ENCODE results near the gene TBX1.

The TBX1 gene

GRCh38 chr22:19793661-19794310 lies 33.2 kb downstream of the TBX1 start:
- DNase-seq (ENCODE audit: low read depth, low spot score): no peak
- no peaks in the 10 kb centered on the region for H3K9me3 ChIP-seq (ENCODE audit: control insufficient read depth, insufficient read depth, low read length)
- no peak overlapping the region for H3K4me3 ChIP-seq (ENCODE audit: low read length)
- no peaks in the 10 kb centered on the region for H3K36me3 ChIP-seq (ENCODE audit: control insufficient read depth, insufficient read depth, low read length)
- no peak overlapping the region for H3K27ac ChIP-seq (ENCODE audit: low read length)
- H3K27me3 ChIP-seq (ENCODE audit: control insufficient read depth, insufficient read depth, low read length): no peaks in the 10 kb centered on the region
- H3K4me1 ChIP-seq (ENCODE audit: control insufficient read depth, insufficient read depth, low read length): no peaks in the 10 kb centered on the region
- WGBS (ENCODE audit: insufficient coverage, insufficient read length): no CpG with 5 or more reads among the region's 2 CpGs

DNA sequence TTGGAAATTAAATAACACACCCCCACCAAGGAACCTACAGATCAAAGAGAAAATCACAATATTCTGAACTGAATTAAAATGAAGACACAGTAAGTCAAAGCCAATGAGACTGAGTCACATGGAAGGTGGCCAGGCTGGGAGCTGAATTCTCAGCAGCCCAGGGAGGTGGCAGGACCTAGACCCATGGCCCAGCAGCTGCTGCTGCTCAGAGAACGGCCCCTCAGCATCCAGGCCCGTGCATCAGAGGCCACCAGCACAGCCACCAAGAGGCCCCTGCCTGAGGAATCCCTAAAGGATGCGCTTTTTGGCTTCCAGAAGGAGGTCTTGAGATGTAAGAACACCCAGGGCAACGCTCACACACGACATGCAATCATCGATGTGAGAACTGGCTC lies 35.0 kb downstream of the TBX1 start:
- no peaks in the 10 kb centered on the region for H3K4me1 ChIP-seq (ENCODE audit: control insufficient read depth, insufficient read depth, low read length)
- H3K27ac ChIP-seq (ENCODE audit: low read length): no peak overlapping the region
- H3K9me3 ChIP-seq (ENCODE audit: control insufficient read depth, insufficient read depth, low read length): no peaks in the 10 kb centered on the region
- H3K4me3 ChIP-seq (ENCODE audit: low read length): no peak overlapping the region
- no peaks in the 10 kb centered on the region for H3K27me3 ChIP-seq (ENCODE audit: control insufficient read depth, insufficient read depth, low read length)
- H3K36me3 ChIP-seq (ENCODE audit: control insufficient read depth, insufficient read depth, low read length): no peaks in the 10 kb centered on the region
- no peak for DNase-seq (ENCODE audit: low read depth, low spot score)
- WGBS (ENCODE audit: insufficient coverage, insufficient read length): no CpG with 5 or more reads among the region's 6 CpGs

DNA sequence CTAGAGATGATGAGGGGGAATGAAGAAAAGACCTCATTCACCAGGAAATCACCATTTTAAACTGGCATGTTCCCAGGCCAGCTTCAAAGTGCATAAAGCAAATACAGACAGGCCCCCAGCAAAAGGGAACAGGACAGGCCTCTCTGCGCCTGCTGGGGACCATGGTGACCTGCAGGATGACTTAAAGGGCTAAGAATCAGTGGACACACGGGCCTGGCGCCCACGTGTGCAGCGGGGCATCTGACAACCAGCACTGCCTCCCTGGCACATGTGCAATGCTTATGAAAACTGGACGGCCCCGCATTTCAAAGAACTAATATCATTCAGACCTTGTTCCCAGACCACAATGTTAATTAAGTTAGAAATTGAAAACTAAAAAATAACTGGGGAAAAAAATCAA lies 35.6 kb downstream of the TBX1 start:
- H3K36me3 ChIP-seq (ENCODE audit: control insufficient read depth, insufficient read depth, low read length): no peaks in the 10 kb centered on the region
- H3K27me3 ChIP-seq (ENCODE audit: control insufficient read depth, insufficient read depth, low read length): no peaks in the 10 kb centered on the region
- no peaks in the 10 kb centered on the region for H3K4me1 ChIP-seq (ENCODE audit: control insufficient read depth, insufficient read depth, low read length)
- H3K27ac ChIP-seq (ENCODE audit: low read length): no peak overlapping the region
- H3K9me3 ChIP-seq (ENCODE audit: control insufficient read depth, insufficient read depth, low read length): no peaks in the 10 kb centered on the region
- H3K4me3 ChIP-seq (ENCODE audit: low read length): no peak overlapping the region
- no CpG with 5 or more reads among the region's 7 CpGs for WGBS (ENCODE audit: insufficient coverage, insufficient read length)
- DNase-seq (ENCODE audit: low read depth, low spot score): no peak

DNA sequence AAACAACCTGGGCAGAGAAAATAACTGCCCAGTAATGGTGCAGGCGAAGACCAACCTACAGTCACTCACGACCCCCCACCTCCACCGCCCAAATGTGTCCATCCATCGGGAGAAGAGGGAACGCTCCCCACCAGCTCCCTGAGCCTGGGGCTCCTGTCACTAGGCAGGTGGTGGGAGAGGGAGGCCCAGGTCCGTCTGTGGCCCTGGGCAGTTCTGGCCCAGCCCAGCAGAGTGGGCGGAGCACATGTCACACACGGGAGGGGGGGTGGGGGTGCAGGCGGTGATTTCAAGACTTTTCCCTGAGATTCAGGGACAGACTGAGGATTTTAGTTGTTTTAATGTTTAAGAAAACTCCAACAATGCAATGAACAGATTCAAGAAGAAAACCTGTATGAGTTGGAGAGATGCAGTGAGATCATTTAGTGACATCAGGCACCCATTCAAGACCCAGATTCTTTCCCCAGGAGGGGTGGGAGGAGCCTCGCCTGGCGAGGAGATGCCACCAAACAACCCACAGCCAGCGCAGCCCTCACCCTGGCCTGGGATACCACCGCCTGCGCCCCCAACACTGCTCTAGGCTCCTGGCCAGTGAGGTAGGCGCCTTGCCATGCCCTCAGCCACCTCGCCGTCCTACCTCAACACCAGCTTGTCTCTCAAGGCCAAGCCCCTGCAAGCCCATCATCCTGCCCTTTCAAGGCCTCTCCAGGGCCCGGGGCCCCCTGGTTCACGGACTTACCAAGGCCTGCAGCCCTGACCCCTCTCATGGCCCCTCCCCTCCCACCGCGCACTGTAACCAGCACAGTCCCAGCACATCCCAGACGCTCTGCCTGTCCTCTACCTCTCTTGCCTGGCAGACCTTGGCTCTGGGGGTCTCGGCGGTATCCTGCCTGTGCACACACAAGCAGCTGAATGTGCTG lies 36.8 kb downstream of the TBX1 start:
- no peaks in the 10 kb centered on the region for H3K27me3 ChIP-seq (ENCODE audit: control insufficient read depth, insufficient read depth, low read length)
- no peak for DNase-seq (ENCODE audit: low read depth, low spot score)
- no CpG with 5 or more reads among the region's 24 CpGs for WGBS (ENCODE audit: insufficient coverage, insufficient read length)
- H3K4me3 ChIP-seq (ENCODE audit: low read length): no peak overlapping the region
- H3K27ac ChIP-seq (ENCODE audit: low read length): no peak overlapping the region
- H3K4me1 ChIP-seq (ENCODE audit: control insufficient read depth, insufficient read depth, low read length): no peaks in the 10 kb centered on the region
- no peaks in the 10 kb centered on the region for H3K36me3 ChIP-seq (ENCODE audit: control insufficient read depth, insufficient read depth, low read length)
- no peaks in the 10 kb centered on the region for H3K9me3 ChIP-seq (ENCODE audit: control insufficient read depth, insufficient read depth, low read length)

GRCh38 chr22:19798003-19798665 lies 37.6 kb downstream of the TBX1 start:
- WGBS (ENCODE audit: insufficient coverage, insufficient read length): no CpG with 5 or more reads among the region's 19 CpGs
- H3K4me1 ChIP-seq (ENCODE audit: control insufficient read depth, insufficient read depth, low read length): no peaks in the 10 kb centered on the region

DNA sequence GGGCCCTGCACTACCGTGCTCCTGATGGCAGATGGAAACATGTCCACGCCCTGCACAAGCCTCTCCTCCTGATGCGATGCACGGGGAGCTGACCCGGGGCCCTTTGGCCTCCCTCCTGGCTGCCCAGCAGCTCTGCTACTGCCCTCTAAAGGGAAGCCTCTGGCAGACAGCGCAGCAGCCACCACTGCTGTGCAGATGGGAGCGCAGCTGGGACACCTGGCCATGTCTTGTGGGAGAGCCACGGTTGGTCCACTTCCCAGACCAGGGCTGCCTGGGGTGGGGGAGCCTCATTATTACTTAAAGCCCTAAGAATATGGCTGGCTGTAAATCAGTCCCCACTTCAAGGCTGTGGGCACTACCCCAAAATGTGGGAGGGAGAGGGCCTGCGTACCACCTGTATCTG lies 38.3 kb downstream of the TBX1 start:
- WGBS (ENCODE audit: insufficient coverage, insufficient read length): no CpG with 5 or more reads among the region's 9 CpGs
- Histone ChIP-seq H3K4me1 (ENCODE audit: control insufficient read depth, insufficient read depth, low read length) (no peaks in the 10 kb centered on the region), H3K27ac (ENCODE audit: low read length) (no peak overlapping the region)

More at GRCh38 chr22:19798003-19798665, 37.6 kb downstream of the TBX1 start:
- no peaks in the 10 kb centered on the region for H3K27me3 ChIP-seq (ENCODE audit: control insufficient read depth, insufficient read depth, low read length)
- no peak overlapping the region for H3K27ac ChIP-seq (ENCODE audit: low read length)
- DNase-seq (ENCODE audit: low read depth, low spot score): no peak
- no peaks in the 10 kb centered on the region for H3K36me3 ChIP-seq (ENCODE audit: control insufficient read depth, insufficient read depth, low read length)
- H3K4me3 ChIP-seq (ENCODE audit: low read length): no peak overlapping the region
- H3K9me3 ChIP-seq (ENCODE audit: control insufficient read depth, insufficient read depth, low read length): no peaks in the 10 kb centered on the region

GRCh38 chr22:19799322-19800190 lies 39.0 kb downstream of the TBX1 start:
- no peak overlapping the region for H3K27ac ChIP-seq (ENCODE audit: low read length)
- WGBS (ENCODE audit: insufficient coverage, insufficient read length): no CpG with 5 or more reads among the region's 35 CpGs
- H3K9me3 ChIP-seq (ENCODE audit: control insufficient read depth, insufficient read depth, low read length): no peaks in the 10 kb centered on the region
- H3K27me3 ChIP-seq (ENCODE audit: control insufficient read depth, insufficient read depth, low read length): no peaks in the 10 kb centered on the region
- no peak overlapping the region for H3K4me3 ChIP-seq (ENCODE audit: low read length)
- no peaks in the 10 kb centered on the region for H3K4me1 ChIP-seq (ENCODE audit: control insufficient read depth, insufficient read depth, low read length)
- no peaks in the 10 kb centered on the region for H3K36me3 ChIP-seq (ENCODE audit: control insufficient read depth, insufficient read depth, low read length)
- DNase-seq (ENCODE audit: low read depth, low spot score): no peak

More for the DNA sequence above, 38.3 kb downstream of the TBX1 start:
- Histone ChIP-seq H3K27me3 (ENCODE audit: control insufficient read depth, insufficient read depth, low read length) (no peaks in the 10 kb centered on the region), H3K9me3 (ENCODE audit: control insufficient read depth, insufficient read depth, low read length) (no peaks in the 10 kb centered on the region), H3K36me3 (ENCODE audit: control insufficient read depth, insufficient read depth, low read length) (no peaks in the 10 kb centered on the region), H3K4me3 (ENCODE audit: low read length) (no peak overlapping the region)
- DNase-seq (ENCODE audit: low read depth, low spot score): no peak

- Histone ChIP-seq H3K27ac (ENCODE audit: low read length) (no peak overlapping the region), H3K36me3 (ENCODE audit: control insufficient read depth, insufficient read depth, low read length) (no peaks in the 10 kb centered on the region), H3K9me3 (ENCODE audit: control insufficient read depth, insufficient read depth, low read length) (no peaks in the 10 kb centered on the region), H3K4me1 (ENCODE audit: control insufficient read depth, insufficient read depth, low read length) (no peaks in the 10 kb centered on the region), H3K4me3 (ENCODE audit: low read length) (no peak overlapping the region), H3K27me3 (ENCODE audit: control insufficient read depth, insufficient read depth, low read length) (no peaks in the 10 kb centered on the region)
- DNase-seq (ENCODE audit: low read depth, low spot score): no peak
- no CpG with 5 or more reads among the region's 8 CpGs for WGBS (ENCODE audit: insufficient coverage, insufficient read length)
These were observed 39.7 kb downstream of the TBX1 start for GRCh38 chr22:19800306-19800705.

DNA sequence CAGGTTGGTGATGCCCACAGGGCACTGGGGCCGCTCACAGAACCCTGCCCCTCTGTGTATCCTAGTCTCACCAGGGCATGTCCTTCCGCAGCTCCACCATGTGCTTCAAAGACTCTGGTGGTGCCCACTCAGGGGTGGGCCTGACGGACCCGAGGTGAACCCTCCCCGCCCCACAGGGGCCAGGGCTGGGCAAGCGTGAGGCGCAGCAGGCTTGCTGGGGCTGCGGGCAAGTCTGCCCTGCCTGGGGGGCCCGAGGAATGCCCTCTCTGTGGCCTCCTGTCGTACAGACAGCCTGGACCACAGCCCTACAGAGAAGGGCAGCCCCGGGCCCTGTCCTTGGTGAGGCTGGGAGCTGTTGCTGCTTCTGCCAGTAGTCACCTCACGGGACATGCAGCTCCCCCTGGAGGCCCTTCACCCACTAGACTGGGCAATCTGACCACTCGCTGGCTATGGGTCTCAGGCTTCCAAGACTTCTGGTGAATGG lies 40.2 kb downstream of the TBX1 start:
- DNase-seq (ENCODE audit: low read depth, low spot score): peak; percentile 29
- H3K27ac ChIP-seq (ENCODE audit: low read length): no peak overlapping the region
- H3K36me3 ChIP-seq (ENCODE audit: control insufficient read depth, insufficient read depth, low read length): no peaks in the 10 kb centered on the region
- no peaks in the 10 kb centered on the region for H3K4me1 ChIP-seq (ENCODE audit: control insufficient read depth, insufficient read depth, low read length)
- H3K4me3 ChIP-seq (ENCODE audit: low read length): no peak overlapping the region
- no peaks in the 10 kb centered on the region for H3K9me3 ChIP-seq (ENCODE audit: control insufficient read depth, insufficient read depth, low read length)
- no CpG with 5 or more reads among the region's 13 CpGs for WGBS (ENCODE audit: insufficient coverage, insufficient read length)
- H3K27me3 ChIP-seq (ENCODE audit: control insufficient read depth, insufficient read depth, low read length): no peaks in the 10 kb centered on the region

All from iPS DF 6.9 (cell line).